PC-3 (cell line): ENCODE data around the gene NFATC2.
"Not testable (repeated sequence)": the region's sequence is repeated elsewhere in the genome, so short reads cannot be mapped to it uniquely, and the experiment has no call there.

Experiments
- CTCF ChIP-seq: fragments of 300-600 bp; sonication (generic); conservative IDR thresholded peaks from 2 replicates; pipeline ENCODE4 v1.5.1; 2017; ENCODE audit warnings: antibody characterized with exemption, low read depth, mild to moderate bottlenecking, low read length
- EZH2 ChIP-seq: fragments of 300-600 bp; sonication (generic); IDR thresholded peaks from one replicate; pipeline ENCODE4 v1.6.1; 2017; ENCODE audit warnings: antibody characterized with exemption, mild to moderate bottlenecking, low read length; ENCODE audit not compliant: unreplicated experiment
- EZH2phosphoT487 ChIP-seq: fragments of 300-600 bp; sonication (generic); IDR thresholded peaks from 2 replicates; pipeline ENCODE4 v1.6.1; 2018; ENCODE audit warnings: mild to moderate bottlenecking, antibody characterized with exemption, low read length, borderline replicate concordance

- TF ChIP-seq CTCF, EZH2, EZH2phosphoT487: not testable (repeated sequence)
Measured at GRCh38 chr20:51476106-51476505, 66.4 kb downstream of the NFATC2 start.
